Panc1 (cell line): ENCODE measurements around the gene C5orf63. TPM values are rescaled to one million over a fixed set of nuclear protein-coding genes. Genes with fewer than 3 reads are reported as not detected.

ENCODE experiments used
- ATAC-seq: fragments of 200-7000 bp; cut with Tn5 transposase; 2 replicates; pipeline ENCODE4 v1.9.1; 2020; ENCODE audit warnings: mild to moderate bottlenecking, moderate library complexity
- BruUV-seq: library from RNA; stranded (reverse); fragments of 400-500 nt; replicated peaks from 2 replicates; lab custom pipeline; 2021; lab: Mats Ljungman, UMichigan
- CTCF ChIA-PET: fragments of 300-600 bp; sonication (Branson Sonifier 250); formaldehyde crosslinking; loops from one replicate; lab custom pipeline; 2022; ENCODE audit warnings: antibody characterized with exemption; lab: Charles Lee
- POLR2A ChIA-PET: fragments of 300-600 bp; sonication (Branson Sonifier 250); formaldehyde crosslinking; loops from one replicate; lab custom pipeline; 2022; ENCODE audit warnings: antibody characterized with exemption; lab: Charles Lee
- DNase-seq: peaks from one replicate; pipeline ENCODE4 v3.0.0-alpha.2; 2010; ENCODE audit warnings: low read depth, low spot score
- H3K27ac ChIP-seq: 2 replicates; pipeline ENCODE4 v1.5.1; 2011; ENCODE audit warnings: mild to moderate bottlenecking, low read length, inconsistent platforms
- H3K27me3 ChIP-seq: fragments of 200-500 bp; sonication (Bioruptor generic); 2 replicates; pipeline ENCODE4 v1.6.0; 2014; ENCODE audit warnings: low read length, inconsistent platforms; ENCODE audit not compliant: control insufficient read depth, insufficient read depth
- H3K36me3 ChIP-seq: fragments of 200-500 bp; sonication (Bioruptor generic); 2 replicates; pipeline ENCODE4 v1.5.1; 2014; ENCODE audit warnings: inconsistent platforms, mild to moderate bottlenecking, low read length, moderate library complexity; ENCODE audit not compliant: control insufficient read depth, insufficient read depth
- H3K4me1 ChIP-seq: 2 replicates; pipeline ENCODE4 v1.5.1; 2011; ENCODE audit warnings: inconsistent platforms, mild to moderate bottlenecking, low read length, moderate library complexity; ENCODE audit not compliant: control insufficient read depth, insufficient read depth
- H3K4me3 ChIP-seq, 2 experiments: 2 replicates each; pipeline ENCODE4 v1.5.1; 2011 to 2012; ENCODE audit warnings: low read depth in 2 of 2, low read length in 2 of 2, mild to moderate bottlenecking in 2 of 2, inconsistent platforms in 1 of 2, moderate library complexity in 1 of 2
- H3K9me3 ChIP-seq: fragments of 200-500 bp; sonication (Bioruptor generic); 2 replicates; pipeline ENCODE4 v1.5.1; 2014; ENCODE audit warnings: low read depth, mild to moderate bottlenecking, inconsistent platforms, low read length, moderate library complexity; ENCODE audit not compliant: control insufficient read depth, insufficient read depth
- POLR2AphosphoS5 ChIP-seq: IDR thresholded peaks from 2 replicates; pipeline ENCODE4 v1.6.1; 2012; ENCODE audit warnings: mild to moderate bottlenecking, low read depth, low read length, moderate library complexity
- SIN3A ChIP-seq: IDR thresholded peaks from 2 replicates; pipeline ENCODE4 v1.6.1; 2012; ENCODE audit warnings: low read depth, mild to moderate bottlenecking, low read length, moderate library complexity, borderline replicate concordance; ENCODE audit not compliant: insufficient read depth
- TCF7L2 ChIP-seq: IDR thresholded peaks from 2 replicates; pipeline ENCODE4 v1.6.1; 2011; ENCODE audit warnings: mild to moderate bottlenecking, low read depth, low read length, inconsistent platforms
- in situ Hi-C: cut with HindIII; loops from 2 replicates; pipeline ENCODE4 v1.10.0; 2016; ENCODE audit warnings: low sequenced_read_pairs, low pct_unique_long_range_greater_than_20kb
- intact Hi-C: fragments of 100-400 bp; cut with micrococcal nuclease; formaldehyde crosslinking; loops from one replicate; pipeline ENCODE4 v1.10.0; 2022; ENCODE audit not compliant: unreplicated experiment
- total RNA-seq: library from RNA; stranded (reverse); gene quantifications from one replicate; pipeline ENCODE4 v1.2.1, GENCODE V29; 2021; ENCODE audit not compliant: unreplicated experiment
- TF ChIP-seq, protein P1 (sequence below), 2 experiments: IDR thresholded peaks; 2 replicates each; pipeline ENCODE4 v1.6.1; 2011 to 2012; ENCODE audit warnings: low read depth in 2 of 2, control low read depth in 1 of 2, low read length in 1 of 2, mild to moderate bottlenecking in 1 of 2, moderate library complexity in 1 of 2; ENCODE audit not compliant: insufficient read depth in 1 of 2
- TF ChIP-seq, protein P2 (sequence below): fragments of 450-650 bp; IDR thresholded peaks from 2 replicates; pipeline ENCODE4 v1.5.1; 2017; ENCODE audit warnings: mild to moderate bottlenecking

The C5orf63 gene
- total RNA-seq, 1 experiment from 2014 or later = 9.8 TPM

GRCh38 chr5:127076315-127077129 lies 3.2 kb upstream of the C5orf63 start:
- H3K36me3 ChIP-seq = no peaks in the 10 kb centered on the region
- POLR2A ChIA-PET = no interaction called here
- no peak for TF ChIP-seq POLR2AphosphoS5
- TF ChIP-seq TCF7L2 = no peak
- CTCF ChIA-PET = no interaction called here
- no peak overlapping the region for H3K27ac ChIP-seq
- H3K4me1 ChIP-seq = peaks cover 6% of the 10 kb centered on the region; the same call in 1 of the 2 replicates
- no peaks in the 10 kb centered on the region for H3K9me3 ChIP-seq
- intact Hi-C loops = no loop called here
- no TSS peak for BruUV-seq
- no peak for ATAC-seq
- no peak overlapping the region for H3K4me3 ChIP-seq
- no peaks in the 10 kb centered on the region for H3K27me3 ChIP-seq
- in situ Hi-C loops = no loop called here
- no peak for DNase-seq

GRCh38 chr5:127074466-127074865 lies 1.2 kb upstream of the C5orf63 start:
- ChIA-PET POLR2A (no interaction called here), CTCF (no interaction called here)
- Histone ChIP-seq H3K9me3 (no peaks in the 10 kb centered on the region), H3K4me3 (no peak overlapping the region), H3K36me3 (no peaks in the 10 kb centered on the region), H3K27me3 (no peaks in the 10 kb centered on the region), H3K27ac (no peak overlapping the region), H3K4me1 (peaks cover 6% of the 10 kb centered on the region; the same call in 1 of the 2 replicates)
- BruUV-seq = no TSS peak
- no peak for DNase-seq
- intact Hi-C loops = no loop called here
- in situ Hi-C loops = no loop called here
- no peak for TF ChIP-seq SIN3A
- TF ChIP-seq TCF7L2 = no peak
- TF ChIP-seq, protein P1, sequence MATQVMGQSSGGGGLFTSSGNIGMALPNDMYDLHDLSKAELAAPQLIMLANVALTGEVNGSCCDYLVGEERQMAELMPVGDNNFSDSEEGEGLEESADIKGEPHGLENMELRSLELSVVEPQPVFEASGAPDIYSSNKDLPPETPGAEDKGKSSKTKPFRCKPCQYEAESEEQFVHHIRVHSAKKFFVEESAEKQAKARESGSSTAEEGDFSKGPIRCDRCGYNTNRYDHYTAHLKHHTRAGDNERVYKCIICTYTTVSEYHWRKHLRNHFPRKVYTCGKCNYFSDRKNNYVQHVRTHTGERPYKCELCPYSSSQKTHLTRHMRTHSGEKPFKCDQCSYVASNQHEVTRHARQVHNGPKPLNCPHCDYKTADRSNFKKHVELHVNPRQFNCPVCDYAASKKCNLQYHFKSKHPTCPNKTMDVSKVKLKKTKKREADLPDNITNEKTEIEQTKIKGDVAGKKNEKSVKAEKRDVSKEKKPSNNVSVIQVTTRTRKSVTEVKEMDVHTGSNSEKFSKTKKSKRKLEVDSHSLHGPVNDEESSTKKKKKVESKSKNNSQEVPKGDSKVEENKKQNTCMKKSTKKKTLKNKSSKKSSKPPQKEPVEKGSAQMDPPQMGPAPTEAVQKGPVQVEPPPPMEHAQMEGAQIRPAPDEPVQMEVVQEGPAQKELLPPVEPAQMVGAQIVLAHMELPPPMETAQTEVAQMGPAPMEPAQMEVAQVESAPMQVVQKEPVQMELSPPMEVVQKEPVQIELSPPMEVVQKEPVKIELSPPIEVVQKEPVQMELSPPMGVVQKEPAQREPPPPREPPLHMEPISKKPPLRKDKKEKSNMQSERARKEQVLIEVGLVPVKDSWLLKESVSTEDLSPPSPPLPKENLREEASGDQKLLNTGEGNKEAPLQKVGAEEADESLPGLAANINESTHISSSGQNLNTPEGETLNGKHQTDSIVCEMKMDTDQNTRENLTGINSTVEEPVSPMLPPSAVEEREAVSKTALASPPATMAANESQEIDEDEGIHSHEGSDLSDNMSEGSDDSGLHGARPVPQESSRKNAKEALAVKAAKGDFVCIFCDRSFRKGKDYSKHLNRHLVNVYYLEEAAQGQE (IDR thresholded peaks at IDR 0.05; ENCODE audit: insufficient read depth in 1 of 2, low read depth in 2 of 2, low read length in 1 of 2) = no peak
- TF ChIP-seq, protein P2, sequence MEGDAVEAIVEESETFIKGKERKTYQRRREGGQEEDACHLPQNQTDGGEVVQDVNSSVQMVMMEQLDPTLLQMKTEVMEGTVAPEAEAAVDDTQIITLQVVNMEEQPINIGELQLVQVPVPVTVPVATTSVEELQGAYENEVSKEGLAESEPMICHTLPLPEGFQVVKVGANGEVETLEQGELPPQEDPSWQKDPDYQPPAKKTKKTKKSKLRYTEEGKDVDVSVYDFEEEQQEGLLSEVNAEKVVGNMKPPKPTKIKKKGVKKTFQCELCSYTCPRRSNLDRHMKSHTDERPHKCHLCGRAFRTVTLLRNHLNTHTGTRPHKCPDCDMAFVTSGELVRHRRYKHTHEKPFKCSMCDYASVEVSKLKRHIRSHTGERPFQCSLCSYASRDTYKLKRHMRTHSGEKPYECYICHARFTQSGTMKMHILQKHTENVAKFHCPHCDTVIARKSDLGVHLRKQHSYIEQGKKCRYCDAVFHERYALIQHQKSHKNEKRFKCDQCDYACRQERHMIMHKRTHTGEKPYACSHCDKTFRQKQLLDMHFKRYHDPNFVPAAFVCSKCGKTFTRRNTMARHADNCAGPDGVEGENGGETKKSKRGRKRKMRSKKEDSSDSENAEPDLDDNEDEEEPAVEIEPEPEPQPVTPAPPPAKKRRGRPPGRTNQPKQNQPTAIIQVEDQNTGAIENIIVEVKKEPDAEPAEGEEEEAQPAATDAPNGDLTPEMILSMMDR = no peak
- no peak for TF ChIP-seq POLR2AphosphoS5
- no peak for ATAC-seq

DNA sequence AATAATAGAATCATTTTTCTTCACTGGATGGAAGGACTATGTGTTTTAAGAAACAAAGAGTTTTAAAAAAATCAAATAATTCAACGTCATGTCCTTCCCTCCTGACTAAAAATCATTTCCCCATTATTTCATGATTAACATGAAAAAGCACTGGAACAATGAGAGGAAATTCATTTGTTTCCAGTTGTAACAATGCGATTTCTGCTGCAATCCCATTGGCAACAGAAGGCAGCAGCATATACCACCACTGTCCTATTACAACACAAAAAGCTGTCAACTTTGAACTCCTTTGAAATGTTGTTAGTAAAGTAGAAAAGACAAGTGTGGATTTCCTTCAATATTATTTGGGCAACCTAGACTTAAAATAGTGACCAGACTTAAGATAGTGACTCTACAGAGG lies 3.1 kb downstream of the C5orf63 start:
- ATAC-seq = no peak
- in situ Hi-C loops = no loop called here
- no peak overlapping the region for H3K27ac ChIP-seq
- H3K36me3 ChIP-seq = no peaks in the 10 kb centered on the region; the same call in 1 of the 2 replicates
- BruUV-seq = no TSS peak
- H3K4me1 ChIP-seq = peaks cover 6% of the 10 kb centered on the region; the same call in 1 of the 2 replicates
- no peaks in the 10 kb centered on the region for H3K27me3 ChIP-seq
- POLR2A ChIA-PET = no interaction called here
- DNase-seq = no peak
- H3K9me3 ChIP-seq = no peaks in the 10 kb centered on the region
- intact Hi-C loops = no loop called here
- no peak for TF ChIP-seq TCF7L2
- TF ChIP-seq, protein P1 (IDR thresholded peaks at IDR 0.05; ENCODE audit: insufficient read depth in 1 of 2, low read depth in 2 of 2, low read length in 1 of 2) = no peak
- TF ChIP-seq, protein P2 = no peak
- TF ChIP-seq SIN3A = no peak
- TF ChIP-seq POLR2AphosphoS5 = no peak
- CTCF ChIA-PET = no interaction called here
- H3K4me3 ChIP-seq = no peak overlapping the region
